Vagina (tissue), 2 donors: ENCODE data around the gene WDHD1. TPM values are rescaled to one million over a fixed set of nuclear protein-coding genes. Genes with fewer than 3 reads are reported as not detected.

Experiments
- DNase-seq, 2 donors: peaks; one replicate each; pipeline ENCODE4 v3.0.0-alpha.2; 2017; ENCODE audit errors: extremely low spot score in 2 of 2
- H3K27ac ChIP-seq: fragments of 200-600 bp; sonication (generic); one replicate; pipeline ENCODE4 v1.5.1; 2019
- H3K27me3 ChIP-seq: fragments of 200-600 bp; sonication (generic); one replicate; pipeline ENCODE4 v1.5.1; 2019
- H3K36me3 ChIP-seq, 2 donors: fragments of 200-600 bp; sonication (generic); one replicate each; pipeline ENCODE4 v1.5.1; 2017 to 2019
- H3K4me1 ChIP-seq: fragments of 200-600 bp; sonication (generic); one replicate; pipeline ENCODE4 v1.5.1; 2019
- H3K4me3 ChIP-seq, 2 donors: fragments of 200-600 bp; sonication (generic); 1 replicate in 1 of 2; 2 replicates in 1 of 2; pipeline ENCODE4 v1.5.1; 2016 to 2019
- H3K9me3 ChIP-seq: fragments of 200-600 bp; sonication (generic); one replicate; pipeline ENCODE4 v1.5.1; 2019
- CTCF ChIP-seq, 3 experiments: fragments of 450-650 bp in 2 of 3; fragments of 200-600 bp in 1 of 3; sonication (generic) in 1 of 3; IDR thresholded peaks; one replicate each; pipeline ENCODE4 v1.5.1; 2017 to 2019; ENCODE audit warnings: antibody characterized with exemption in 3 of 3, mild to moderate bottlenecking in 2 of 3, moderate library complexity in 2 of 3
- POLR2A ChIP-seq, 2 donors: fragments of 450-650 bp; IDR thresholded peaks; one replicate each; pipeline ENCODE4 v1.6.1; 2017; ENCODE audit warnings: antibody characterized with exemption in 2 of 2, mild to moderate bottlenecking in 2 of 2, moderate library complexity in 2 of 2
- POLR2AphosphoS5 ChIP-seq, 2 donors: sonication (generic); formaldehyde crosslinking; IDR thresholded peaks; one replicate each; pipeline ENCODE4 v1.9.0; 2017; ENCODE audit warnings: antibody characterized with exemption in 2 of 2, mild to moderate bottlenecking in 2 of 2, low read depth in 1 of 2; ENCODE audit not compliant: insufficient read depth in 1 of 2
- intact Hi-C: fragments of 100-400 bp; cut with DNase I; formaldehyde crosslinking; loops from one replicate; pipeline ENCODE4 v1.15.1; 2023
- total RNA-seq: library from RNA; depleted of rRNA; stranded (reverse); fragments of >200 nt; gene quantifications from one replicate; pipeline ENCODE4 v1.2.3, GENCODE V29; 2016

Gene WDHD1
- total RNA-seq, 1 donor from 2014 or later, result 3.2 TPM

DNA sequence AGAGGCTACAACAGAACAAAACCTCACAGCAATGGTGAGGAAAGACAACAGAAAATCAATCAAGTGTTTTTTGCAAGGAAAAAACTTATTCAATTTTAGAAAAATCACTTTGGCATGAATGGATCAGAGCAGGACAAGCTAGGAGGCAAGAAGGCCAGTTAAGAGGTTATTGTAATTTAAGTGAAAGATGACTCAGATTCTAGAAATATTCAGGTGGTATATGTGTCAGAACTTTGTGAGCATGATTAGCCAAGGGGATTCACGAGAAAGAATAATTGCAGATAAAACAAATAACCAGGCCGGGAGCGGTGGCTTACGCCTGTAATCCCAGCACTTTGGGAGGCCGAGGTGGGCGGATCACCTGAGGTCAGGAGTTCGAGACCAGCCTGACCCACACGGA, 137.0 kb downstream of the WDHD1 start:
- TF ChIP-seq POLR2AphosphoS5 (IDR thresholded peaks at IDR 0.05; ENCODE audit: insufficient read depth in 1 of 2, low read depth in 1 of 2) (no peak), POLR2A (IDR thresholded peaks at IDR 0.05) (no peak), CTCF (IDR thresholded peaks at IDR 0.05) (no peak)
- Histone ChIP-seq H3K27ac (no peak overlapping the region), H3K36me3 (no peaks in the 10 kb centered on the region), H3K9me3 (no peaks in the 10 kb centered on the region), H3K4me1 (no peaks in the 10 kb centered on the region), H3K4me3 (no peak overlapping the region), H3K27me3 (no peaks in the 10 kb centered on the region)
- DNase-seq, result no peak
- intact Hi-C loops, result no loop called here

Other genes starting within 250 kb of the WDHD1 start
- 22.1 TPM for gene GCH1, start 124.3 kb downstream of the WDHD1 start, total RNA-seq
- 10.6 TPM for gene SOCS4, start 137 bp upstream of the WDHD1 start, total RNA-seq
- gene MAPK1IP1L, start 24.5 kb upstream of the WDHD1 start, total RNA-seq, result 39.3 TPM
- gene LGALS3, start 102.2 kb upstream of the WDHD1 start, total RNA-seq, result 417 TPM
- 2.2 TPM for gene DLGAP5, start 164.5 kb upstream of the WDHD1 start, total RNA-seq
- 24.6 TPM for gene FBXO34, start 244.3 kb upstream of the WDHD1 start, total RNA-seq